ENCODE measurements around the gene CRYGD.
"Not testable (repeated sequence)": the region's sequence is repeated elsewhere in the genome, so short reads cannot be mapped to it uniquely, and the experiment has no call there.

CRYGD gene

GRCh38 chr2:208124013-208124715 lies at the start of gene CRYGD:
CRYGD (minus strand) TSS chr2:208124524; CDS start chr2:208124473, 51 bp downstream.
- not testable (repeated sequence) for H3K4me3 ChIP-seq (ENCODE audit: low read depth in 1 of 2, low read length in 2 of 2); H3K4me1 ChIP-seq (ENCODE audit: control insufficient read depth in 1 of 2, insufficient read depth in 2 of 2, low read length in 2 of 2); H3K9me3 ChIP-seq (ENCODE audit: control insufficient read depth in 1 of 2, low read length in 2 of 2); H3K9ac ChIP-seq (ENCODE audit: low read depth in 1 of 2, low read length in 2 of 2); H3K27me3 ChIP-seq (ENCODE audit: control insufficient read depth in 1 of 2, insufficient read depth in 2 of 2, low read length in 2 of 2); H3K27ac ChIP-seq (ENCODE audit: low read depth, low read length); H3K36me3 ChIP-seq (ENCODE audit: control insufficient read depth in 1 of 2, insufficient read depth in 2 of 2, low read length in 2 of 2)

GRCh38 chr2:208172125-208172524 lies 47.8 kb upstream of the CRYGD start:
- Histone ChIP-seq H3K27me3 (ENCODE audit: control insufficient read depth in 1 of 2, insufficient read depth in 2 of 2, low read length in 2 of 2) (no peaks in the 10 kb centered on the region), H3K36me3 (ENCODE audit: control insufficient read depth in 1 of 2, insufficient read depth in 2 of 2, low read length in 2 of 2) (no peaks in the 10 kb centered on the region), H3K27ac (ENCODE audit: low read depth, low read length) (no peak overlapping the region), H3K9ac (ENCODE audit: low read depth in 1 of 2, low read length in 2 of 2) (no peak overlapping the region), H3K9me3 (ENCODE audit: control insufficient read depth in 1 of 2, low read length in 2 of 2) (no peaks in the 10 kb centered on the region), H3K4me1 (ENCODE audit: control insufficient read depth in 1 of 2, insufficient read depth in 2 of 2, low read length in 2 of 2) (no peaks in the 10 kb centered on the region), H3K4me3 (ENCODE audit: low read depth in 1 of 2, low read length in 2 of 2) (no peak overlapping the region)

GRCh38 chr2:208164951-208165755 lies 40.8 kb upstream of the CRYGD start:
- Histone ChIP-seq H3K9me3 (ENCODE audit: control insufficient read depth in 1 of 2, low read length in 2 of 2) (no peaks in the 10 kb centered on the region), H3K27ac (ENCODE audit: low read depth, low read length) (no peak overlapping the region), H3K4me3 (ENCODE audit: low read depth in 1 of 2, low read length in 2 of 2) (no peak overlapping the region), H3K4me1 (ENCODE audit: control insufficient read depth in 1 of 2, insufficient read depth in 2 of 2, low read length in 2 of 2) (no peaks in the 10 kb centered on the region), H3K27me3 (ENCODE audit: control insufficient read depth in 1 of 2, insufficient read depth in 2 of 2, low read length in 2 of 2) (peaks cover 0 to 6% of the 10 kb centered on the region in 2 donors), H3K9ac (ENCODE audit: low read depth in 1 of 2, low read length in 2 of 2) (no peak overlapping the region), H3K36me3 (ENCODE audit: control insufficient read depth in 1 of 2, insufficient read depth in 2 of 2, low read length in 2 of 2) (no peaks in the 10 kb centered on the region)

GRCh38 chr2:208163489-208163888 lies 39.2 kb upstream of the CRYGD start, which contains the start of gene CRYGA:
CRYGA (minus strand) TSS chr2:208163589; CDS start chr2:208163556, 33 bp downstream.
- Histone ChIP-seq H3K9me3 (ENCODE audit: control insufficient read depth in 1 of 2, low read length in 2 of 2) (no peaks in the 10 kb centered on the region), H3K4me1 (ENCODE audit: control insufficient read depth in 1 of 2, insufficient read depth in 2 of 2, low read length in 2 of 2) (no peaks in the 10 kb centered on the region), H3K27ac (ENCODE audit: low read depth, low read length) (no peak within 1 kb of the TSS), H3K9ac (ENCODE audit: low read depth in 1 of 2, low read length in 2 of 2) (no peak within 1 kb of the TSS), H3K36me3 (ENCODE audit: control insufficient read depth in 1 of 2, insufficient read depth in 2 of 2, low read length in 2 of 2) (no peaks in the 10 kb centered on the region), H3K4me3 (ENCODE audit: low read depth in 1 of 2, low read length in 2 of 2) (no peak within 1 kb of the TSS), H3K27me3 (ENCODE audit: control insufficient read depth in 1 of 2, insufficient read depth in 2 of 2, low read length in 2 of 2) (peaks cover 0 to 6% of the 10 kb centered on the region in 2 donors)

GRCh38 chr2:208156439-208156838 lies 32.1 kb upstream of the CRYGD start:
- Histone ChIP-seq H3K4me3 (ENCODE audit: low read depth in 1 of 2, low read length in 2 of 2) (no peak overlapping the region), H3K9me3 (ENCODE audit: control insufficient read depth in 1 of 2, low read length in 2 of 2) (no peaks in the 10 kb centered on the region)

GRCh38 chr2:208153156-208153555 lies 28.8 kb upstream of the CRYGD start:
- H3K4me3 ChIP-seq (ENCODE audit: low read depth in 1 of 2, low read length in 2 of 2): no peak overlapping the region
- H3K27ac ChIP-seq (ENCODE audit: low read depth, low read length): no peak overlapping the region
- no peaks in the 10 kb centered on the region for H3K9me3 ChIP-seq (ENCODE audit: control insufficient read depth in 1 of 2, low read length in 2 of 2)
- H3K9ac ChIP-seq (ENCODE audit: low read depth in 1 of 2, low read length in 2 of 2): no peak overlapping the region
- no peaks in the 10 kb centered on the region for H3K4me1 ChIP-seq (ENCODE audit: control insufficient read depth in 1 of 2, insufficient read depth in 2 of 2, low read length in 2 of 2)
- no peaks in the 10 kb centered on the region for H3K27me3 ChIP-seq (ENCODE audit: control insufficient read depth in 1 of 2, insufficient read depth in 2 of 2, low read length in 2 of 2)
- H3K36me3 ChIP-seq (ENCODE audit: control insufficient read depth in 1 of 2, insufficient read depth in 2 of 2, low read length in 2 of 2): no peaks in the 10 kb centered on the region

More at GRCh38 chr2:208156439-208156838, 32.1 kb upstream of the CRYGD start:
- no peak overlapping the region for H3K27ac ChIP-seq (ENCODE audit: low read depth, low read length)
- no peaks in the 10 kb centered on the region for H3K36me3 ChIP-seq (ENCODE audit: control insufficient read depth in 1 of 2, insufficient read depth in 2 of 2, low read length in 2 of 2)
- H3K9ac ChIP-seq (ENCODE audit: low read depth in 1 of 2, low read length in 2 of 2): no peak overlapping the region
- H3K27me3 ChIP-seq (ENCODE audit: control insufficient read depth in 1 of 2, insufficient read depth in 2 of 2, low read length in 2 of 2): no peaks in the 10 kb centered on the region
- no peaks in the 10 kb centered on the region for H3K4me1 ChIP-seq (ENCODE audit: control insufficient read depth in 1 of 2, insufficient read depth in 2 of 2, low read length in 2 of 2)

- H3K9ac ChIP-seq (ENCODE audit: low read depth in 1 of 2, low read length in 2 of 2): no peak overlapping the region
- H3K4me1 ChIP-seq (ENCODE audit: control insufficient read depth in 1 of 2, insufficient read depth in 2 of 2, low read length in 2 of 2): no peaks in the 10 kb centered on the region
- H3K9me3 ChIP-seq (ENCODE audit: control insufficient read depth in 1 of 2, low read length in 2 of 2): no peaks in the 10 kb centered on the region
- no peak overlapping the region for H3K4me3 ChIP-seq (ENCODE audit: low read depth in 1 of 2, low read length in 2 of 2)
- no peaks in the 10 kb centered on the region for H3K27me3 ChIP-seq (ENCODE audit: control insufficient read depth in 1 of 2, insufficient read depth in 2 of 2, low read length in 2 of 2)
- no peaks in the 10 kb centered on the region for H3K36me3 ChIP-seq (ENCODE audit: control insufficient read depth in 1 of 2, insufficient read depth in 2 of 2, low read length in 2 of 2)
- H3K27ac ChIP-seq (ENCODE audit: low read depth, low read length): no peak overlapping the region
Observed at GRCh38 chr2:208150956-208151355, 26.6 kb upstream of the CRYGD start.

- Histone ChIP-seq H3K36me3 (ENCODE audit: control insufficient read depth in 1 of 2, insufficient read depth in 2 of 2, low read length in 2 of 2) (no peaks in the 10 kb centered on the region), H3K27me3 (ENCODE audit: control insufficient read depth in 1 of 2, insufficient read depth in 2 of 2, low read length in 2 of 2) (no peaks in the 10 kb centered on the region), H3K4me3 (ENCODE audit: low read depth in 1 of 2, low read length in 2 of 2) (no peak overlapping the region), H3K4me1 (ENCODE audit: control insufficient read depth in 1 of 2, insufficient read depth in 2 of 2, low read length in 2 of 2) (no peaks in the 10 kb centered on the region), H3K27ac (ENCODE audit: low read depth, low read length) (no peak overlapping the region), H3K9ac (ENCODE audit: low read depth in 1 of 2, low read length in 2 of 2) (no peak overlapping the region), H3K9me3 (ENCODE audit: control insufficient read depth in 1 of 2, low read length in 2 of 2) (no peaks in the 10 kb centered on the region)
Observed at GRCh38 chr2:208150094-208150493, 25.8 kb upstream of the CRYGD start.

GRCh38 chr2:208148803-208149202 lies 24.5 kb upstream of the CRYGD start:
- Histone ChIP-seq H3K27me3 (ENCODE audit: control insufficient read depth in 1 of 2, insufficient read depth in 2 of 2, low read length in 2 of 2) (no peaks in the 10 kb centered on the region), H3K9me3 (ENCODE audit: control insufficient read depth in 1 of 2, low read length in 2 of 2) (no peaks in the 10 kb centered on the region), H3K36me3 (ENCODE audit: control insufficient read depth in 1 of 2, insufficient read depth in 2 of 2, low read length in 2 of 2) (no peaks in the 10 kb centered on the region), H3K4me3 (ENCODE audit: low read depth in 1 of 2, low read length in 2 of 2) (no peak overlapping the region), H3K27ac (ENCODE audit: low read depth, low read length) (no peak overlapping the region), H3K4me1 (ENCODE audit: control insufficient read depth in 1 of 2, insufficient read depth in 2 of 2, low read length in 2 of 2) (no peaks in the 10 kb centered on the region), H3K9ac (ENCODE audit: low read depth in 1 of 2, low read length in 2 of 2) (no peak overlapping the region)

GRCh38 chr2:208147759-208148158 lies 23.4 kb upstream of the CRYGD start:
- Histone ChIP-seq H3K36me3 (ENCODE audit: control insufficient read depth in 1 of 2, insufficient read depth in 2 of 2, low read length in 2 of 2) (no peaks in the 10 kb centered on the region), H3K27me3 (ENCODE audit: control insufficient read depth in 1 of 2, insufficient read depth in 2 of 2, low read length in 2 of 2) (no peaks in the 10 kb centered on the region), H3K4me3 (ENCODE audit: low read depth in 1 of 2, low read length in 2 of 2) (no peak overlapping the region), H3K9ac (ENCODE audit: low read depth in 1 of 2, low read length in 2 of 2) (no peak overlapping the region), H3K9me3 (ENCODE audit: control insufficient read depth in 1 of 2, low read length in 2 of 2) (no peaks in the 10 kb centered on the region), H3K4me1 (ENCODE audit: control insufficient read depth in 1 of 2, insufficient read depth in 2 of 2, low read length in 2 of 2) (peaks cover 0 to 5% of the 10 kb centered on the region in 2 donors), H3K27ac (ENCODE audit: low read depth, low read length) (no peak overlapping the region)
